ENCODE measurements around the gene TIGAR.

TIGAR gene

DNA sequence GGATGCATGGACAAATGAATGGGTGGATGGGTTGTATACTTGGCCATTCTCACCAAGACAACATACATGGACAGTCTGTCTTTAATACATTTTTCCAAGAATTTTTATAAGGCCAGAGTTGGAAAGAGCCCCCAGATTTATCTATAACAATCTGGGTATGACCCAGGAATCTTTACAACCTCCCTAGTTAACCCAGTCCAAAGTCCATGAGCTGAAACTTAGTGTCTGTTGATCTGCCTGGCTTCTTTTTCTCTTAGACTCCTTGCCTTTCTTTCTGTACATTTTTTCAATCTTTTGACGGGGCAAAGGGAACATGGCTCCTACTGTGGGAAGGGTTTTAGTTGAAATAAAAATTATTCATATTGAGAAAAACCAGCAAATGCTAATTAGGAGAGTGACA lies 57.8 kb downstream of the TIGAR start:
- no peak for DNase-seq (ENCODE audit: low read depth in 2 of 2)

DNA sequence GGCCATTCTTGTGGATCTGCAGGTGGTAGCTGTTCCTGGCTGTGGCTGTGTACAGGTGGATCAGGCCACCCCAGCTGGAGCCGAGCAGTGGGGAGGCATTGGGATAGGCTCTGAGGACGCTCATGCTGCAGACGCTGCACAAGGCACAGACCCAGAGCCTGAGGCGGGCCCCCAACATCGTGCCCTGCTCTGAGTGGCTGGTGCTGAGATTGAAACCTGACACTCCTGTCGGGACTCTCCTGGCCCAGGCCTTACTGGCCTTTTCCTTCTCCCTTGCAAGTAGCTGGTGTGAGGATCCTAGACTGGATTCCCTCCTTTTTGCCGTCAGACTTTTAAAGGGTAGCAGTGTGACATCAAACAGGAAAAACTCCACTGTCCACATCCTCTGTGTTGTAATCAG lies 58.4 kb downstream of the TIGAR start, which contains the start of gene FGF23:
TSS of gene FGF23 (minus strand) at position 308 of the 400 bp plus-strand sequence. CDS start at position 178, 130 bp downstream.
- DNase-seq (ENCODE audit: low read depth in 2 of 2), result no peak

DNA sequence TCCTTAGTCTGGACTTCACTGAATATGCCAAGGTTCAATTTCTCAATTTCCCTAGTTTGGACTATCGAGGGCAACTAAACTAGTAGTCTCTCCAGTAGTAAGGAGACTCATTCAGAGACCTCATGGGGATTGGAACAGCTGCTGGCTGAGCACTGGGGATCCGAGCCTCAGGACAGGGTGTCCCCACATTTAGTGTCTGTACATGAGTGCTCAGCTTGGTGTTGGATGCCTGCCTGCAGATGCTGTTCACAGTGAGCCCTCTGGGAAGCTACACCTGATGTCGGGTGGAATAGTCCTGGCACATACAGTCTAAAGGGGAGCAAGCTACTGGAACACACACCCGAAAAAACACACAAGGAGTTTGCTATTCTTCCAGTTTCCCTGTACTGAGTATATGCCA lies 59.3 kb downstream of the TIGAR start:
- DNase-seq (ENCODE audit: low read depth in 2 of 2), result no peak

DNA sequence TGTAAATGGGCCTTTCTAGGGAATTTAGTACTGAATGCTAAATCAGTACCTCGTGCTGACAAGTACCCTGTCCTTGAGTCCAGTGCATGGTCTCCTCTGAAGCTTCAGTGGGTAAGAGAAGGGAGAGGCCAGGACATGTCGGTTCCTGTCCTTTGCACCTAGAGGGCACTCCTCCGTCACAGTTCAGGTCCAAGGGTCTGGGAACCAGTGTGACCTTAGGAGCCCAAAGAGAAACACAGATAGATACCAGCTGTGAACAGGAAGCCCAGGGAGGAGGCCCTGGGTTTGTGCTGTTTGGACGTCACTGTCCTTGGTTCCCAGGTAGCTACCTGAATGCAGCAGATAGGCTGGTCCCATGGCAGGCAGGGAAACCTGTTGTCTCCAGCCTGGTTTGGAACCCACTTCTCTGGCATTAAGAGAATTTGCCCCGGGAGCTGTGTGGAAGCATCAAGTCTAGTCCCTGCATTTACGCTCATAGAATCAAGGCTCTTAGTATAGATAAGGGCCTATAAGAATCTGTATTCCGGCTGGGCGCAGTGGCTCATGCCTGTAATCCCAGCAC lies 62.4 kb downstream of the TIGAR start:
- DNase-seq (ENCODE audit: low read depth in 2 of 2), result no peak

DNA sequence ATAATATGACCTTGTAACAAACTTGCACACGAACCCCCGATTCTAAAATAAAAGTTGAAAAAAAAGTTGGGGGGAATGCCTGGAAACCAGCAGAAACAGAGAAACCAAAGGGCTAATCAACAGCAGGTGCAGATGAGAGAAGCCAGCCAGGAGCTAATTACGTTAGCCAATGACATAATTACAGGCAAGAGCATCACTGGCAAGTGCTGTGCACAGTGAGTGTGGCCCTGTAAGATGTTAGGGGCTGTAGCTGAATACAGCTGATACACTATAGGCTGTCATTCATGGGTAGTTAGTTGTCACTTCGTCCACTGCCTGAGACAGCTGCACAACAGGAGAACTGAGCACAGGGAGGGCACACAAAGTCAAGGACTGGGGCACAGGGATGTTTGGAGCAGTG lies 65.8 kb downstream of the TIGAR start:
- no peak for DNase-seq (ENCODE audit: low read depth in 2 of 2)

DNA sequence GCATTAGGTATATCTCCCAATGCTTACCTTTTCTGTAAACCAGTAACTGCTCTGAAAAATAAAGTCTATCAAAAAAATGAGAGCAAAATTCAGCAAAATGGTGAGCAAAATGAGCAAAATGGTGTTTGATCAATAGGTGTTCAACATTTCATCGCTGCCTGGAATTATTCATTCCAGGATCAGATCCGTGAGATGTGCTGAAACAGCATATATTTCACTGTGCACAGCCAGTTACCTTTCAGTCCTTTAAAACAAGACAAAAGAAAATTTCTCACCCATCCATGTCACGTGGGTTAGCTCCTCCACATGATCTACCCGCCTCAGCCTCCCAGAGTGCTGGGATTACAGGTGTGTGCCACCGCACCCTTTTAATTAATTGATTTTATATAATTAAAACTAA lies 66.6 kb downstream of the TIGAR start:
- DNase-seq (ENCODE audit: low read depth in 2 of 2), result no peak

DNA sequence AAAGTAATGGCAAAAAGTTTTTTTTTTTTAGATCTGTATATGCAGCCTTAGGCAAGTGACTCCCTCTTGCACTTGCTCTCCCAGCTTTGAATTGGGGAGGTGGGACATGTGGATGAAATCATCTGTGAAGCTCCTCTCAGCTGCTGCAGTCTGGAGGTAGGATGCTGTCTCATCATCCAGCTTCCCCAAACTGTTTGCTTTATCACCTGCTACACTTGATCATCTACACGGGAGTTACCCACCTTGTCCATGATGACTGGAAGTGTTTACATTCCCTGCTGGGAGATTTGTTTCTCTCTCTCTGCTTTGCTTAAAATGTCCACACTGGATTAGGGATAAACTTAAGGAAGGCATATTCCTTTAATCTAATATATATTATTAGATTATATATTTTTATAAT lies 67.0 kb downstream of the TIGAR start:
- no peak for DNase-seq (ENCODE audit: low read depth in 2 of 2)

DNA sequence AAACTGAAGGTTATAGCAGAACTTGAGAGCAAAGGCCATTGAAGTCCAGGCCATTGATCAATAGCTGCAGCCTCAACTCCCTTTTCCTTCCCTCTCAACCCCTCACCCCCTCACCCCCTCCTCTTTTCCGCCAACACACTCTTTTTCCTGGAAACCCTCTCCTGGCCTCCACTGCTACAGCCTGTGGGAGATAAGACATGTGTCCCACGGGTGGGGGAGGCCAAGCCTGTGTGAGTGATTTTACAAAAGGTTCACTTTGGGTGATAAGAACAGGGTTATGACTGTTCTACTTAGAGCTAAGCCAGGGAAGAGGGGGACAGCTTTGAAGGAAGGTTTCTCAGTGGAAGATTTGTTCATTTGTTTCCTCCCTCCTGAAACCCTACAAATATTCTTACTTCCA lies 67.6 kb downstream of the TIGAR start:
- no peak for DNase-seq (ENCODE audit: low read depth in 2 of 2)

DNA sequence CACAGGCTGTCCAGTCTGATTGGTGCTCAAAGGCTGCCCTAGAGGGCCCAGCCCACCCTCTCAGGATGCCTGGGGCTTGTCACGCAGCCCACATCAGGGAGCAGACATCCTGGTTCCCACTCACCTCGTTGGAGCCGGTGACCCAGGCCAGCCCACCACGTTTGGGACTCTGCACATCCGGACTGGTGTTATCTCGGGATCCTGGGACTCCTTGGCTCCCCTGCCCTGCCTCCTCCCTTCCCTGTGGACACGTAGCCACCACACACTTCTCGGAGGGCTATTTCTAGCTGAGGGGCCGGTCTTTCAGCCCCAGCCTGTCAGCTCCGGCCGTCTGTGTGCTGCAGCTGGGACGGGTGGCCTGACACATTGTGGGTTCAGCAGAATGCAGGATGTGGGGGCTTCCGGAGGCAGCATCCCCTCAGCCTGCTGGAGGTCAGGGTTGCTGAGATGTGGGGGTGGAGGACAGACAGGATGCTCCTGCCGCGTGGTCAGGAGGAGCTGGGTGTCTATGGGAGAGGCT lies 71.3 kb downstream of the TIGAR start:
- DNase-seq (ENCODE audit: low read depth in 2 of 2), result no peak

DNA sequence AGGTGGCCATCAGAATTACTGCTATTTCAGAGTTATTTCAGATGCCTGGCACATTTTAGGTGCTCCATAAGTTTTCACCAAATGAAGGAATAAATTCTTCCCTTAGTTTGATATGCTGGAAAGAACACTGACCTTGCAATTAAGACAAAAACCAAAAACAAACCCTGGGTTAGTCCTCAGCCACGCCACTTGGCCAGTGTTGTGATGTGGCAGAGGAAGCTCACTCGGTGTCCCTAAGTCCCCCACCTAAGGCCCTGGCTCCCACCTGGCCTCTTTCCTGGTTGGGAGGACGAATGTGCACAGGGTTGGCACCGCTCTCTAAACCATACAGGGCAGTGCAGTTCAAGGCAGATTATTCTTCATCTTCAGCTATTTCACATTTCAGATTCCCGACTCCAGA lies 72.2 kb downstream of the TIGAR start:
- no peak for DNase-seq (ENCODE audit: low read depth in 2 of 2)

DNA sequence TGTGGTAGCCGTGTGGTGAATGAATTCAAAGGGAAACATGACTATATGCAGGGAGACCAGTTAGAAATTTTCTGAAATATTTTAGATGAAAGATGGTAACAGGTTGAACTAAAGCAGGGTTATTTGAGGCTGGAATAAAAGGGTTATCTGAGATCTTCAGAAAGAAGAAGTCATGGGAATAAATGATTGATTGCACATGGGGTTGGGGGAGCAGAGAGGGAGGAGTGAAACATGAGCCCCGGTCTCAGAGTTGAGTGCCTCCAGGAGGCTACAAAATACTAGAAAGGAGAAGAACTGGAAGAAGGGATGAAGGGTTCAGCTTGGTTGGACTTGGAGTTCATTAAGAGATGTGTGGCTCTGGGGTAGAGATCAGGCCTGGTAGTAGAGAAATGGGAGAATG lies 74.8 kb downstream of the TIGAR start:
- DNase-seq (ENCODE audit: low read depth in 2 of 2), result no peak

DNA sequence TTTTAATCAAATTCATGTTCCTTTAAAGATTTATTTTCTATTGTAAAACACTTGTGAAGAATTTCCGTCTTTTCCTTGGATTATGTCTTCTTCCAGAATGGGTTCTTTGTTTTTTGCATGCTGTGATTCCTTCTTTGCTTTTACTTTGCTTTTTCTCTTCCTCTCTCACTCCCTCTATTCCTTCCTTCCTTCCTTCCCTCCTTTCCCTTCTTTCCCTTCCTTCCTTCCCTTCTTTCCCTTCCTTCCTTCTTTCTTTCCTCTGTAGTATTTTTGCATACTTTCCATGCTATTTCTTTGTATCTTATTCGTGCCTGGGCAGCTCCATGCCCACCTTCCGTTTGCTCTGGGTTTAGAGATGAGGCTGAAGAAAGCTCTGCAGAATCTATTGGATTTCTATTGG lies 80.1 kb downstream of the TIGAR start:
- no peak for DNase-seq (ENCODE audit: low read depth in 2 of 2)

DNA sequence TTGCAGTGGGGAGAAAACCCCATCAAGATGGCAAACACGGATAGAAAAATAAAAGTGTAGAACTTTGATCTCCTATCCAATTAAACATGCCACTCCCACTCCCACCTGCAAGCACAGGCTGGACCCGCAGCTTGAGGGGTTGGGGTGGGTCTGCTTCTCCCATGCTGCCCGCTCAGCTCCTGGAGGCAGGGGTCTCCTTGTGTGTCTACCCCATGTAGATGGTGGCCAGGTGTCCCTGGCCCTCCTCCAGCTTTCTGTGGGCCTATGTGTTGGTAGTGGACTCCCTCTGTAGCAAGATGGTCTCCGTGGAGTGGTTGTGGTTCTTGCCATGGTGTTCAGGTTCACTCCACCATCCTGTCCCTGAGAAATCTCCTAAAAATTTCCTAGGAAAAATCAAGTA lies 82.0 kb downstream of the TIGAR start:
- no peak for DNase-seq (ENCODE audit: low read depth in 2 of 2)
